Measurements from ENCODE around the gene ARL8B. TPM values are rescaled to one million over a fixed set of nuclear protein-coding genes. Genes with fewer than 3 reads are reported as not detected.

ARL8B gene
- total and polyA plus RNA-seq, 9 of the 15 experiments (the other 6 are each of a cell fraction or from before 2014, with no cell fraction given): 28.5 to 99.4 (median 77.2) TPM

DNA sequence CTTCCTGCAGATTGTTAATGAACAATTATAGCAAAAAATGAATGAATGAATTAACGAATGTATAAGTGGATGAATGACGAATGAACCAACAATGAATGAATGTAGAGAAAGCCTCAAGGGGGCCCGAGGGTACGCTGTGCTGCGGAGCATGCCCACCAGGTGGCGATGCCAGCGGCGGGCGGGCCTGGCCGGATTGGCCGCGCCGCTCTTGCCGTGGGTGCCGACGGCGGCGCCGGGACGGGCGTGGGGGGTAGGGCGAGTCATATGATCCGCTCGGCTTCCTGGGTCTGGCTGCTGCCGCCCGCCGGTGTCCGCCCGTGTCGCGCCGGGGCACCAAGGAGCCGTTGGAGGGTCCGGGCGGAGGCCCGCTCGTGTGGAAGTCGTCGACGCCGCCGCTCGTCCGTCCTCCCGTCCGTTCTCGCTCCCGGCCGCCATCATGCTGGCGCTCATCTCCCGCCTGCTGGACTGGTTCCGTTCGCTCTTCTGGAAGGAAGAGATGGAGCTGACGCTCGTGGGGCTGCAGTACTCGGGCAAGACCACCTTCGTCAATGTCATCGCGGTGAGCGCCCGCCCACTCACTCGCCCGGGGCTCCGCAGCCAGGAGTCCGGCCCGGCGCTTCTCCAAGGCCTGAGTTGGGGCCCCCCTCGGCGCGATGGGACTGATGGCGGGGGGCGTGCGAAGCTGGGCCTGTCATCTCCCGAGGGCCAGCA, at the start of gene ARL8B (continued):
- TF ChIP-seq ELK3 (CRISPR knock-in tag; IDR thresholded peaks at IDR 0.05) (no peak), PHF8 (IDR thresholded peaks at IDR 0.05; ENCODE audit: borderline replicate concordance, low read length) (peak; percentile 89), LARP7 (IDR thresholded peaks at IDR 0.05) (no peak; the same call in 1 of the 2 replicates), PCBP1 (IDR thresholded peaks at IDR 0.05; ENCODE audit: low read depth, low read length, poor library complexity, severe bottlenecking) (peak; percentile 75), TBP (optimal IDR thresholded peaks at IDR 0.05; ENCODE audit: low read depth, low read length) (peak; percentile 87), KLF13 (tag; IDR thresholded peaks at IDR 0.05; ENCODE audit: borderline replicate concordance, low read depth) (0 out of 2 replicates have a peak, but pooled peaks have one; percentile 65), ELF2 (CRISPR knock-in tag; IDR thresholded peaks at IDR 0.05) (peak; percentile 87), ZNF592 (IDR thresholded peaks at IDR 0.05) (peak; percentile 72), CHD2 (IDR thresholded peaks at IDR 0.05; ENCODE audit: low read depth, low read length) (peak; percentile 50; the same call in 1 of the 2 replicates), POLR2B (IDR thresholded peaks at IDR 0.05; ENCODE audit: low read depth, partially characterized antibody) (peak; percentile 82), ZNF165 (CRISPR knock-in tag; IDR thresholded peaks at IDR 0.05; ENCODE audit: borderline replicate concordance) (peak; percentile 70; the same call in 1 of the 2 replicates), MXI1 (IDR thresholded peaks at IDR 0.05; ENCODE audit: low read depth, low read length) (0 out of 2 replicates have a peak, but pooled peaks have one; percentile 50), BMI1 (IDR thresholded peaks at IDR 0.05; ENCODE audit: low read length) (no peak; the same call in 1 of the 2 replicates), ZNF121 (CRISPR knock-in tag; conservative IDR thresholded peaks at IDR 0.05) (no peak), HLTF (IDR thresholded peaks at IDR 0.05) (peak; percentile 7; the same call in 1 of the 2 replicates), CREB1 (IDR thresholded peaks at IDR 0.05) (peak; percentile 82), CREB1 (CRISPR knock-in tag; IDR thresholded peaks at IDR 0.05) (peak; percentile 82), RHOXF2B (CRISPR knock-in tag; conservative IDR thresholded peaks at IDR 0.05) (no peak), ZNF561 (CRISPR knock-in tag; conservative IDR thresholded peaks at IDR 0.05) (no peak), MCM3 (IDR thresholded peaks at IDR 0.05) (no peak)
- TF ChIP-seq, protein P1, sequence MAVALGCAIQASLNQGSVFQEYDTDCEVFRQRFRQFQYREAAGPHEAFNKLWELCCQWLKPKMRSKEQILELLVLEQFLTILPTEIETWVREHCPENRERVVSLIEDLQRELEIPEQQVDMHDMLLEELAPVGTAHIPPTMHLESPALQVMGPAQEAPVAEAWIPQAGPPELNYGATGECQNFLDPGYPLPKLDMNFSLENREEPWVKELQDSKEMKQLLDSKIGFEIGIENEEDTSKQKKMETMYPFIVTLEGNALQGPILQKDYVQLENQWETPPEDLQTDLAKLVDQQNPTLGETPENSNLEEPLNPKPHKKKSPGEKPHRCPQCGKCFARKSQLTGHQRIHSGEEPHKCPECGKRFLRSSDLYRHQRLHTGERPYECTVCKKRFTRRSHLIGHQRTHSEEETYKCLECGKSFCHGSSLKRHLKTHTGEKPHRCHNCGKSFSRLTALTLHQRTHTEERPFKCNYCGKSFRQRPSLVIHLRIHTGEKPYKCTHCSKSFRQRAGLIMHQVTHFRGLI (CRISPR knock-in tag; IDR thresholded peaks at IDR 0.05): no peak
- TF ChIP-seq, protein P2, sequence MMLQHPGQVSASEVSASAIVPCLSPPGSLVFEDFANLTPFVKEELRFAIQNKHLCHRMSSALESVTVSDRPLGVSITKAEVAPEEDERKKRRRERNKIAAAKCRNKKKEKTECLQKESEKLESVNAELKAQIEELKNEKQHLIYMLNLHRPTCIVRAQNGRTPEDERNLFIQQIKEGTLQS (IDR thresholded peaks at IDR 0.05): 0 out of 2 replicates have a peak, but pooled peaks have one; percentile 21
- TF ChIP-seq, protein P2 (CRISPR knock-in tag; conservative IDR thresholded peaks at IDR 0.05): peak; percentile 75; the same call in 1 of the 2 replicates

Measured in K562 (cell line).